WTC11 (cell line): ENCODE results near the gene EFNA5. TPM values are rescaled to one million over a fixed set of nuclear protein-coding genes. Genes with fewer than 3 reads are reported as not detected.

ENCODE experiments used
- ATAC-seq: fragments of 200-7000 bp; cut with Tn5 transposase; 2 replicates; pipeline ENCODE4 v1.10.0; 2021; ENCODE audit warnings: mild to moderate bottlenecking, moderate library complexity
- CTCF ChIA-PET: fragments of 300-600 bp; sonication (Branson Sonifier 250); formaldehyde crosslinking; loops from one replicate; lab custom pipeline; 2021; ENCODE audit warnings: antibody characterized with exemption; lab: Charles Lee
- POLR2A ChIA-PET: fragments of 350-600 bp; sonication (Branson Sonifier 250); formaldehyde crosslinking; loops from one replicate; lab custom pipeline; 2021; ENCODE audit warnings: antibody characterized with exemption; lab: Charles Lee
- DNase-seq: peaks from one replicate; pipeline ENCODE4 v3.0.0; 2021; ENCODE audit warnings: low spot score
- H3K27ac Mint-ChIP-seq: 2 replicates; pipeline ENCODE4 v1.8.0; 2021; ENCODE audit warnings: mixed read lengths
- H3K27me3 Mint-ChIP-seq: 2 replicates; pipeline ENCODE4 v1.8.0; 2021; ENCODE audit warnings: low read depth, mild to moderate bottlenecking, moderate library complexity, mixed read lengths
- H3K36me3 Mint-ChIP-seq: 2 replicates; pipeline ENCODE4 v1.8.0; 2021; ENCODE audit warnings: mixed read lengths
- H3K4me1 Mint-ChIP-seq: 2 replicates; pipeline ENCODE4 v1.8.0; 2022; ENCODE audit warnings: mixed read lengths
- H3K4me3 Mint-ChIP-seq: 2 replicates; pipeline ENCODE4 v1.8.0; 2021; ENCODE audit warnings: mild to moderate bottlenecking, moderate library complexity, mixed read lengths
- H3K9me3 Mint-ChIP-seq: 2 replicates; pipeline ENCODE4 v1.8.0; 2021; ENCODE audit warnings: mixed read lengths
- CREB1 ChIP-seq: sonication (generic); formaldehyde crosslinking; IDR thresholded peaks from 2 replicates; pipeline ENCODE4 v1.8.0; 2023; ENCODE audit warnings: mild to moderate bottlenecking, missing genetic modification reagents
- CREM ChIP-seq: sonication (generic); formaldehyde crosslinking; IDR thresholded peaks from 2 replicates; pipeline ENCODE4 v1.8.1; 2022; ENCODE audit warnings: mild to moderate bottlenecking, missing genetic modification reagents, moderate library complexity
- EMX1 ChIP-seq: fragments of 250-450 bp; sonication (Bioruptor Pico); IDR thresholded peaks from 2 replicates; pipeline ENCODE4 v1.8.0; 2021; ENCODE audit warnings: mild to moderate bottlenecking
- FOXP1 ChIP-seq: sonication (generic); formaldehyde crosslinking; IDR thresholded peaks from 2 replicates; pipeline ENCODE4 v1.8.0; 2022; ENCODE audit warnings: missing genetic modification reagents, mild to moderate bottlenecking, moderate library complexity, borderline replicate concordance
- JUN ChIP-seq: sonication (generic); formaldehyde crosslinking; IDR thresholded peaks from 2 replicates; pipeline ENCODE4 v1.8.0; 2023; ENCODE audit warnings: mild to moderate bottlenecking, missing genetic modification reagents
- KAT7 ChIP-seq: sonication (generic); formaldehyde crosslinking; IDR thresholded peaks from 2 replicates; pipeline ENCODE4 v1.8.1; 2023; ENCODE audit warnings: missing genetic modification reagents, mild to moderate bottlenecking, borderline replicate concordance
- NFATC4 ChIP-seq: fragments of 250-450 bp; sonication (Bioruptor Pico); IDR thresholded peaks from 2 replicates; pipeline ENCODE4 v1.9.0; 2021; ENCODE audit warnings: mild to moderate bottlenecking
- NFE2L1 ChIP-seq: sonication (generic); formaldehyde crosslinking; IDR thresholded peaks from 2 replicates; pipeline ENCODE4 v1.8.1; 2023; ENCODE audit warnings: missing genetic modification reagents
- NFYB ChIP-seq: sonication (generic); formaldehyde crosslinking; conservative IDR thresholded peaks from 2 replicates; pipeline ENCODE4 v1.8.0; 2022; ENCODE audit warnings: low read depth, missing genetic modification reagents
- PRRX2 ChIP-seq: fragments of 250-450 bp; sonication (Bioruptor Pico); IDR thresholded peaks from 2 replicates; pipeline ENCODE4 v1.8.0; 2021; ENCODE audit warnings: mild to moderate bottlenecking
- RORB ChIP-seq: fragments of 250-450 bp; sonication (Bioruptor Pico); IDR thresholded peaks from 2 replicates; pipeline ENCODE4 v1.9.0; 2021; ENCODE audit warnings: mild to moderate bottlenecking
- SMAD4 ChIP-seq: sonication (generic); formaldehyde crosslinking; IDR thresholded peaks from 2 replicates; pipeline ENCODE4 v1.8.0; 2022; ENCODE audit warnings: mild to moderate bottlenecking, missing genetic modification reagents
- SP1 ChIP-seq: sonication (generic); formaldehyde crosslinking; conservative IDR thresholded peaks from 2 replicates; pipeline ENCODE4 v1.8.1; 2022; ENCODE audit warnings: missing genetic modification reagents
- TCF7 ChIP-seq: sonication (generic); formaldehyde crosslinking; IDR thresholded peaks from 2 replicates; pipeline ENCODE4 v1.8.0; 2022; ENCODE audit warnings: mild to moderate bottlenecking, low read depth, missing genetic modification reagents, moderate library complexity
- ZNF219 ChIP-seq: sonication (generic); formaldehyde crosslinking; IDR thresholded peaks from 2 replicates; pipeline ENCODE4 v1.8.0; 2023; ENCODE audit warnings: missing genetic modification reagents, mild to moderate bottlenecking, borderline replicate concordance
- ZNF317 ChIP-seq: sonication (generic); formaldehyde crosslinking; IDR thresholded peaks from 2 replicates; pipeline ENCODE4 v1.8.1; 2023; ENCODE audit warnings: low read depth, mild to moderate bottlenecking, moderate library complexity, missing genetic modification reagents, borderline replicate concordance
- total RNA-seq: library from RNA; stranded (reverse); gene quantifications from 3 replicates; pipeline ENCODE4 v1.2.3, GENCODE V29; 2021
- TF ChIP-seq, protein P1 (sequence below): sonication (generic); formaldehyde crosslinking; IDR thresholded peaks from 2 replicates; pipeline ENCODE4 v1.8.0; 2023; ENCODE audit warnings: missing genetic modification reagents
- TF ChIP-seq, protein P2 (sequence below): sonication (generic); formaldehyde crosslinking; IDR thresholded peaks from 2 replicates; pipeline ENCODE4 v1.8.1; 2023; ENCODE audit warnings: mild to moderate bottlenecking, missing genetic modification reagents
- TF ChIP-seq, protein P3 (sequence below): sonication (generic); formaldehyde crosslinking; IDR thresholded peaks from 2 replicates; pipeline ENCODE4 v1.8.1; 2023; ENCODE audit warnings: mild to moderate bottlenecking, missing genetic modification reagents, borderline replicate concordance
- TF ChIP-seq, protein P4 (sequence below): fragments of 250-450 bp; sonication (Bioruptor Pico); IDR thresholded peaks from 2 replicates; pipeline ENCODE4 v1.9.0; 2021; ENCODE audit warnings: mild to moderate bottlenecking
- TF ChIP-seq, protein P5 (sequence below): sonication (generic); formaldehyde crosslinking; IDR thresholded peaks from 2 replicates; pipeline ENCODE4 v1.8.1; 2022; ENCODE audit warnings: low read depth, mild to moderate bottlenecking, moderate library complexity, missing genetic modification reagents, borderline replicate concordance
- TF ChIP-seq, protein P6 (sequence below): sonication (generic); formaldehyde crosslinking; IDR thresholded peaks from 2 replicates; pipeline ENCODE4 v1.8.1; 2022; ENCODE audit warnings: mild to moderate bottlenecking, missing genetic modification reagents, moderate library complexity, borderline replicate concordance
- TF ChIP-seq, protein P7 (sequence below): fragments of 250-450 bp; sonication (Bioruptor Pico); IDR thresholded peaks from 2 replicates; pipeline ENCODE4 v1.9.0; 2021; ENCODE audit warnings: moderate library complexity, mild to moderate bottlenecking, inconsistent platforms, borderline replicate concordance
- TF ChIP-seq, protein P8 (sequence below): sonication (generic); formaldehyde crosslinking; IDR thresholded peaks from 2 replicates; pipeline ENCODE4 v1.8.0; 2022; ENCODE audit warnings: mild to moderate bottlenecking, missing genetic modification reagents
- TF ChIP-seq, protein P9 (sequence below): sonication (generic); formaldehyde crosslinking; IDR thresholded peaks from 2 replicates; pipeline ENCODE4 v1.8.1; 2022; ENCODE audit warnings: mild to moderate bottlenecking, moderate library complexity, missing genetic modification reagents

The EFNA5 gene
- total RNA-seq, 1 experiment from 2014 or later = 17.4 TPM

DNA sequence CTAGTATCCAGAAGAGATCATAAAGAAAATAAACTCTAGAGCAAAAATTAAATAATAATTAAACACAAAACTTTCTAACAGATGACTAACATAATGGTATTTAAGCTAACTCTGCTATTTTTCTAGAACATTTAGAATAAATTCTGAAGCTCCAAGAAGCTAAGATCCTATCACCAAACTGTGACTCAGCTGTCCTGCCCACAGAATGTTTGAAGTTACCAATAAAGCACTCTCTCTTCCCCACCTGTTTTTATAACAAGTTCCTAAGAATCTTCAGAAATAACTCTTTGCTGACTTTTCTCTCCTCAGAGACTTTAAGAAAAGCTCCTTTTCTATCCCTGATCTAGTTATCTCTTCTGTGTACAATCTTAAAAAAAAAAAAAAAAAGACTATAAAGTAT, 6.0 kb upstream of the EFNA5 start:
- DNase-seq = no peak
- no peak overlapping the region for H3K27ac Mint-ChIP-seq
- ChIA-PET CTCF (interaction anchor here (0.8 to 2.4 kb wide), 3 partner anchors 104 to 428 kb away, joined by 3 to 7 read pairs (median 5); no protein-coding TSS in a partner anchor), POLR2A (no interaction called here)
- no peak for ATAC-seq
- no peaks in the 10 kb centered on the region for H3K9me3 Mint-ChIP-seq
- H3K4me3 Mint-ChIP-seq = no peak overlapping the region
- no peaks in the 10 kb centered on the region for H3K36me3 Mint-ChIP-seq
- peaks cover 1% of the 10 kb centered on the region; the same call in 1 of the 2 replicates for H3K27me3 Mint-ChIP-seq
- H3K4me1 Mint-ChIP-seq = peaks cover 23% of the 10 kb centered on the region
- TF ChIP-seq ZNF317 (CRISPR knock-in tag) (no peak), NFE2L1 (CRISPR knock-in tag) (no peak), TCF7 (CRISPR knock-in tag) (no peak), JUN (CRISPR knock-in tag) (no peak), CREB1 (CRISPR knock-in tag) (no peak), KAT7 (CRISPR knock-in tag) (no peak)
- TF ChIP-seq, protein P1, sequence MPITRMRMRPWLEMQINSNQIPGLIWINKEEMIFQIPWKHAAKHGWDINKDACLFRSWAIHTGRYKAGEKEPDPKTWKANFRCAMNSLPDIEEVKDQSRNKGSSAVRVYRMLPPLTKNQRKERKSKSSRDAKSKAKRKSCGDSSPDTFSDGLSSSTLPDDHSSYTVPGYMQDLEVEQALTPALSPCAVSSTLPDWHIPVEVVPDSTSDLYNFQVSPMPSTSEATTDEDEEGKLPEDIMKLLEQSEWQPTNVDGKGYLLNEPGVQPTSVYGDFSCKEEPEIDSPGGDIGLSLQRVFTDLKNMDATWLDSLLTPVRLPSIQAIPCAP (CRISPR knock-in tag) = no peak
- TF ChIP-seq, protein P2, sequence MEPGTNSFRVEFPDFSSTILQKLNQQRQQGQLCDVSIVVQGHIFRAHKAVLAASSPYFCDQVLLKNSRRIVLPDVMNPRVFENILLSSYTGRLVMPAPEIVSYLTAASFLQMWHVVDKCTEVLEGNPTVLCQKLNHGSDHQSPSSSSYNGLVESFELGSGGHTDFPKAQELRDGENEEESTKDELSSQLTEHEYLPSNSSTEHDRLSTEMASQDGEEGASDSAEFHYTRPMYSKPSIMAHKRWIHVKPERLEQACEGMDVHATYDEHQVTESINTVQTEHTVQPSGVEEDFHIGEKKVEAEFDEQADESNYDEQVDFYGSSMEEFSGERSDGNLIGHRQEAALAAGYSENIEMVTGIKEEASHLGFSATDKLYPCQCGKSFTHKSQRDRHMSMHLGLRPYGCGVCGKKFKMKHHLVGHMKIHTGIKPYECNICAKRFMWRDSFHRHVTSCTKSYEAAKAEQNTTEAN (CRISPR knock-in tag) = no peak
- TF ChIP-seq, protein P3, sequence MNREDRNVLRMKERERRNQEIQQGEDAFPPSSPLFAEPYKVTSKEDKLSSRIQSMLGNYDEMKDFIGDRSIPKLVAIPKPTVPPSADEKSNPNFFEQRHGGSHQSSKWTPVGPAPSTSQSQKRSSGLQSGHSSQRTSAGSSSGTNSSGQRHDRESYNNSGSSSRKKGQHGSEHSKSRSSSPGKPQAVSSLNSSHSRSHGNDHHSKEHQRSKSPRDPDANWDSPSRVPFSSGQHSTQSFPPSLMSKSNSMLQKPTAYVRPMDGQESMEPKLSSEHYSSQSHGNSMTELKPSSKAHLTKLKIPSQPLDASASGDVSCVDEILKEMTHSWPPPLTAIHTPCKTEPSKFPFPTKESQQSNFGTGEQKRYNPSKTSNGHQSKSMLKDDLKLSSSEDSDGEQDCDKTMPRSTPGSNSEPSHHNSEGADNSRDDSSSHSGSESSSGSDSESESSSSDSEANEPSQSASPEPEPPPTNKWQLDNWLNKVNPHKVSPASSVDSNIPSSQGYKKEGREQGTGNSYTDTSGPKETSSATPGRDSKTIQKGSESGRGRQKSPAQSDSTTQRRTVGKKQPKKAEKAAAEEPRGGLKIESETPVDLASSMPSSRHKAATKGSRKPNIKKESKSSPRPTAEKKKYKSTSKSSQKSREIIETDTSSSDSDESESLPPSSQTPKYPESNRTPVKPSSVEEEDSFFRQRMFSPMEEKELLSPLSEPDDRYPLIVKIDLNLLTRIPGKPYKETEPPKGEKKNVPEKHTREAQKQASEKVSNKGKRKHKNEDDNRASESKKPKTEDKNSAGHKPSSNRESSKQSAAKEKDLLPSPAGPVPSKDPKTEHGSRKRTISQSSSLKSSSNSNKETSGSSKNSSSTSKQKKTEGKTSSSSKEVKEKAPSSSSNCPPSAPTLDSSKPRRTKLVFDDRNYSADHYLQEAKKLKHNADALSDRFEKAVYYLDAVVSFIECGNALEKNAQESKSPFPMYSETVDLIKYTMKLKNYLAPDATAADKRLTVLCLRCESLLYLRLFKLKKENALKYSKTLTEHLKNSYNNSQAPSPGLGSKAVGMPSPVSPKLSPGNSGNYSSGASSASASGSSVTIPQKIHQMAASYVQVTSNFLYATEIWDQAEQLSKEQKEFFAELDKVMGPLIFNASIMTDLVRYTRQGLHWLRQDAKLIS (CRISPR knock-in tag) = no peak
- TF ChIP-seq, protein P4, sequence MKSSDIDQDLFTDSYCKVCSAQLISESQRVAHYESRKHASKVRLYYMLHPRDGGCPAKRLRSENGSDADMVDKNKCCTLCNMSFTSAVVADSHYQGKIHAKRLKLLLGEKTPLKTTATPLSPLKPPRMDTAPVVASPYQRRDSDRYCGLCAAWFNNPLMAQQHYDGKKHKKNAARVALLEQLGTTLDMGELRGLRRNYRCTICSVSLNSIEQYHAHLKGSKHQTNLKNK = no peak

DNA sequence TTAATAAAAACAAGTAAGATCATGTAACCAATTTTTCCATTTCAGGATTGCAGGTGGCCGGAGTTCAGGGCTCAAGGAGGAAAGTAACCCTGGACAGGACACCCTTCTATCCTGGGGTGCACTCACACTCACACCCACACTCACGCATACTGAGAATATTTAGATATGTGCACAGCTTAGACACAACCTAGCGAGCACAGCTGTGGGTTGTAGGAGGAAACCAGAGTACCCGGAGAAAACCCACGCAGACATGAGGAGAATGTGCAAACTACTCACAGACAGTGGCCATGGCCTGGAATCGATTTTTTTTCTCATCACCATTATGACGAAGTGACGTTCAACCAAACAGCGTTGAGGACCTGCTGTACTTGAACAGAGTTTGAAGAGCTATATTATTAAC, 4.5 kb upstream of the EFNA5 start:
- Mint-ChIP-seq H3K4me1 (peaks cover 23% of the 10 kb centered on the region), H3K27me3 (peaks cover 13% of the 10 kb centered on the region), H3K27ac (no peak overlapping the region), H3K36me3 (no peaks in the 10 kb centered on the region), H3K9me3 (no peaks in the 10 kb centered on the region), H3K4me3 (no peak overlapping the region)
- ChIA-PET POLR2A (no interaction called here), CTCF (interaction anchor here (1.3 to 2.4 kb wide), 2 partner anchors 103 to 122 kb away, joined by 5 to 7 read pairs; no protein-coding TSS in a partner anchor)
- ATAC-seq (no peak), DNase-seq (no peak)
- TF ChIP-seq EMX1 (CRISPR knock-in tag) (no peak), CREM (CRISPR knock-in tag) (no peak), ZNF219 (CRISPR knock-in tag) (no peak), FOXP1 (CRISPR knock-in tag) (no peak), RORB (no peak), SP1 (no peak), NFYB (no peak), NFATC4 (no peak), SMAD4 (CRISPR knock-in tag) (no peak), PRRX2 (CRISPR knock-in tag) (no peak)
- TF ChIP-seq, protein P5, sequence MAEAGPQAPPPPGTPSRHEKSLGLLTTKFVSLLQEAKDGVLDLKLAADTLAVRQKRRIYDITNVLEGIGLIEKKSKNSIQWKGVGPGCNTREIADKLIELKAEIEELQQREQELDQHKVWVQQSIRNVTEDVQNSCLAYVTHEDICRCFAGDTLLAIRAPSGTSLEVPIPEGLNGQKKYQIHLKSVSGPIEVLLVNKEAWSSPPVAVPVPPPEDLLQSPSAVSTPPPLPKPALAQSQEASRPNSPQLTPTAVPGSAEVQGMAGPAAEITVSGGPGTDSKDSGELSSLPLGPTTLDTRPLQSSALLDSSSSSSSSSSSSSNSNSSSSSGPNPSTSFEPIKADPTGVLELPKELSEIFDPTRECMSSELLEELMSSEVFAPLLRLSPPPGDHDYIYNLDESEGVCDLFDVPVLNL (CRISPR knock-in tag) = no peak
- TF ChIP-seq, protein P6, sequence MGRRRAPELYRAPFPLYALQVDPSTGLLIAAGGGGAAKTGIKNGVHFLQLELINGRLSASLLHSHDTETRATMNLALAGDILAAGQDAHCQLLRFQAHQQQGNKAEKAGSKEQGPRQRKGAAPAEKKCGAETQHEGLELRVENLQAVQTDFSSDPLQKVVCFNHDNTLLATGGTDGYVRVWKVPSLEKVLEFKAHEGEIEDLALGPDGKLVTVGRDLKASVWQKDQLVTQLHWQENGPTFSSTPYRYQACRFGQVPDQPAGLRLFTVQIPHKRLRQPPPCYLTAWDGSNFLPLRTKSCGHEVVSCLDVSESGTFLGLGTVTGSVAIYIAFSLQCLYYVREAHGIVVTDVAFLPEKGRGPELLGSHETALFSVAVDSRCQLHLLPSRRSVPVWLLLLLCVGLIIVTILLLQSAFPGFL (CRISPR knock-in tag) = no peak
- TF ChIP-seq, protein P7, sequence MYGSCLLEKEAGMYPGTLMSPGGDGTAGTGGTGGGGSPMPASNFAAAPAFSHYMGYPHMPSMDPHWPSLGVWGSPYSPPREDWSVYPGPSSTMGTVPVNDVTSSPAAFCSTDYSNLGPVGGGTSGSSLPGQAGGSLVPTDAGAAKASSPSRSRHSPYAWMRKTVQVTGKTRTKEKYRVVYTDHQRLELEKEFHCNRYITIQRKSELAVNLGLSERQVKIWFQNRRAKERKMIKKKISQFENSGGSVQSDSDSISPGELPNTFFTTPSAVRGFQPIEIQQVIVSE (CRISPR knock-in tag) = no peak
- TF ChIP-seq, protein P8, sequence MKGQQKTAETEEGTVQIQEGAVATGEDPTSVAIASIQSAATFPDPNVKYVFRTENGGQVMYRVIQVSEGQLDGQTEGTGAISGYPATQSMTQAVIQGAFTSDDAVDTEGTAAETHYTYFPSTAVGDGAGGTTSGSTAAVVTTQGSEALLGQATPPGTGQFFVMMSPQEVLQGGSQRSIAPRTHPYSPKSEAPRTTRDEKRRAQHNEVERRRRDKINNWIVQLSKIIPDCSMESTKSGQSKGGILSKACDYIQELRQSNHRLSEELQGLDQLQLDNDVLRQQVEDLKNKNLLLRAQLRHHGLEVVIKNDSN (CRISPR knock-in tag) = no peak
- TF ChIP-seq, protein P9, sequence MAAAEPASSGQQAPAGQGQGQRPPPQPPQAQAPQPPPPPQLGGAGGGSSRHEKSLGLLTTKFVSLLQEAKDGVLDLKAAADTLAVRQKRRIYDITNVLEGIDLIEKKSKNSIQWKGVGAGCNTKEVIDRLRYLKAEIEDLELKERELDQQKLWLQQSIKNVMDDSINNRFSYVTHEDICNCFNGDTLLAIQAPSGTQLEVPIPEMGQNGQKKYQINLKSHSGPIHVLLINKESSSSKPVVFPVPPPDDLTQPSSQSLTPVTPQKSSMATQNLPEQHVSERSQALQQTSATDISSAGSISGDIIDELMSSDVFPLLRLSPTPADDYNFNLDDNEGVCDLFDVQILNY (CRISPR knock-in tag) = no peak
